Esophagus squamous epithelium (tissue), 4 donors: ENCODE data around the gene FMN2.

Experiments
- POLR2A ChIP-seq, 4 donors: fragments of 450-650 bp; IDR thresholded peaks; one replicate each; pipeline ENCODE4 v1.6.1; 2017; ENCODE audit warnings: antibody characterized with exemption in 4 of 4, mild to moderate bottlenecking in 4 of 4, moderate library complexity in 3 of 4
- TF ChIP-seq, protein P1 (sequence below), 6 experiments: fragments of 450-650 bp in 4 of 6; fragments of 200-600 bp in 2 of 6; sonication (generic) in 2 of 6; IDR thresholded peaks; one replicate each; pipeline ENCODE4 v1.5.1; 2016 to 2019; ENCODE audit warnings: antibody characterized with exemption in 6 of 6, mild to moderate bottlenecking in 4 of 6, moderate library complexity in 4 of 6

DNA sequence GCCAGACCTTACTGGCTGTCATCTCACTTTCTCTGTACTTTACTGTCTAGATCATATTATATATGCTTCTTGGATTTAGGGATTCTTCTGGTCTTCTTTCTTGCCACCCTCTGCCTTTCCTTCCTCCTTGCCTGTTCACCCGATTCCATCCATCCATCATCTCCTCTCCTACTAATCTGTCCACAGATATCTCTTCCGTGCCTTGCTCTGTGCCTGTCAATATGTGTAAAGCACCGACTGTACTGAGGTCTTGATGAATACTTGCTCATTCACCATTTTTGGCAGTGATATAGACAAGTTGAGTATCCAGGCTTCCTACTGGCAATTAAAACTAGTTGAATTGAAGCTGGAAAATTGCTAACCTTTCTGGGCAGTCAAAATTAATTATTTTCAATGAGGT lies 8.1 kb downstream of the FMN2 start:
- no peak for TF ChIP-seq POLR2A (IDR thresholded peaks at IDR 0.05)
- TF ChIP-seq, protein P1, sequence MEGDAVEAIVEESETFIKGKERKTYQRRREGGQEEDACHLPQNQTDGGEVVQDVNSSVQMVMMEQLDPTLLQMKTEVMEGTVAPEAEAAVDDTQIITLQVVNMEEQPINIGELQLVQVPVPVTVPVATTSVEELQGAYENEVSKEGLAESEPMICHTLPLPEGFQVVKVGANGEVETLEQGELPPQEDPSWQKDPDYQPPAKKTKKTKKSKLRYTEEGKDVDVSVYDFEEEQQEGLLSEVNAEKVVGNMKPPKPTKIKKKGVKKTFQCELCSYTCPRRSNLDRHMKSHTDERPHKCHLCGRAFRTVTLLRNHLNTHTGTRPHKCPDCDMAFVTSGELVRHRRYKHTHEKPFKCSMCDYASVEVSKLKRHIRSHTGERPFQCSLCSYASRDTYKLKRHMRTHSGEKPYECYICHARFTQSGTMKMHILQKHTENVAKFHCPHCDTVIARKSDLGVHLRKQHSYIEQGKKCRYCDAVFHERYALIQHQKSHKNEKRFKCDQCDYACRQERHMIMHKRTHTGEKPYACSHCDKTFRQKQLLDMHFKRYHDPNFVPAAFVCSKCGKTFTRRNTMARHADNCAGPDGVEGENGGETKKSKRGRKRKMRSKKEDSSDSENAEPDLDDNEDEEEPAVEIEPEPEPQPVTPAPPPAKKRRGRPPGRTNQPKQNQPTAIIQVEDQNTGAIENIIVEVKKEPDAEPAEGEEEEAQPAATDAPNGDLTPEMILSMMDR (IDR thresholded peaks at IDR 0.05), result no peak
